ENCODE data around the gene SPPL3. TPM values are rescaled to one million over a fixed set of nuclear protein-coding genes. Genes with fewer than 3 reads are reported as not detected.
"Not testable (repeated sequence)": the region's sequence is repeated elsewhere in the genome, so short reads cannot be mapped to it uniquely, and the experiment has no call there.

The SPPL3 gene
- total RNA-seq, 1 experiment from 2014 or later = 7.5 TPM

DNA sequence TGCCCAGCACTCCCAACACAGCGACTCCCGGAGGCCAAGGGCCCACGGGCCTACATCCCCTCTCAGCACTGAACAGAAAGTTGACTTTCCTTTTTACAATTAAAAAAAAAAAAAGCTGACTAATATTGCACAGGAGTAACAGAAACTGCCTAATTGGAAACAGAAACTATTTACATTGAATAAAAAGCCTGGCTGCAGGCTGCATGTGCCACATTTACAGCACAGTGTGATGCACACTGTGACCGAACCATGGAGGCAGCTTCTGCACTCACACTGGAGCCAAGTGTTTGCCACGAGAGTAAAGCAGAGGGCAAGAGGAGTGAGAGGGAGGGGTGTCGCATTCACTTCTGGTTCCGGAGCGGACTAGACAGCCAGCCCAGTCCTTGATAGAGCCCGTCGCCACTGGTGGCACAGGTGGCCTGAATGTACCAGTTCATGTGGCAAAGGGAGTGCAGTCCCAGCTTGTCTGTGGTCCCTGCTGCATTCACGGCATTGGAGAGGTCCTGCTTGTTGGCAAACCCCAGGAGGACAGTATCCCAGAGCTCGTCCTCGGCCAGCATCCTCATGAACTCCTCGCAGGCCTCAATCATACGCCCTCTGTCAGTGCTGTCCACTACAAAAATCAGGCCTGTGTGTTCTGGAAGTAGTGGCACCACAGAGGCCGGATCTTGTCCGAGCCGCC, 59.2 kb downstream of the SPPL3 start:
- DNase-seq (ENCODE audit: low read depth) = no peak

DNA sequence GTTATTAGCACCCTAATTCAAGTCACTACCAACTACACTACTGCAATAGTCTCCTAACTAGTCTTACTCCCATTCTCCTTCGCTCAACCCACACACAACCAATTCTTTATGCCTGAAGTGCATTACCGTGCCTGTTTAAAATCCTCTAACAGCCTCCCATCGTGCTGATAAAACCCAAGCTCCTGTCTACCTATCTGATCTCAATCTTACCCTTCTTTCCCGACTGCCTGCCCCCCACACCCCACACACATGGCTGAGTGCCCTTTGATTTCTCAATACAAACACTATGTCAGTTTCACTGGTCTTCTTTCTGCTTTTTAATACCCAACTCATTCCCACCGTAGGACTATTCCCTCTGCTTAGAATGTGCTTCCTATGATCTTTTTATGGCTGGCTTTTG, 59.9 kb downstream of the SPPL3 start:
- DNase-seq (ENCODE audit: low read depth) = no peak

DNA sequence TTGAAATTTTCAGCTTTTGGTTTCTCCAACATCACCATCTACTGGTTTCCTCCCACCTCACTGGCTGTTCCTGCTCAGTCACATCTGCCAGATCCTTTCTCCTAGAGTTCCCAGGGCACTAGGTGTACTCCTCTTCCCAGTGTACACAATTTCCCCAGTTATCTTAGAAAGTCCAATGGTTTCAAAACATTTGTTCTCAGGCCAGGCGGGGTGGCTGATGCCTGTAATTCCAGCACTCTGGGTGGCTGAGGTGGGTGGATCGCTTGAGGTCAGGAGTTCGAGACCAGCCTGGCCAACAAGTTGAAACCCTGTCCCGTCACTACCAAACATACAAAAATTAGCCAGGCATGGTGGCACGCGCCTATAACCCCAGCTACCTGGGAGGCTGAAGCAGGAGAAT, 60.7 kb downstream of the SPPL3 start:
- DNase-seq (ENCODE audit: low read depth) = no peak

DNA sequence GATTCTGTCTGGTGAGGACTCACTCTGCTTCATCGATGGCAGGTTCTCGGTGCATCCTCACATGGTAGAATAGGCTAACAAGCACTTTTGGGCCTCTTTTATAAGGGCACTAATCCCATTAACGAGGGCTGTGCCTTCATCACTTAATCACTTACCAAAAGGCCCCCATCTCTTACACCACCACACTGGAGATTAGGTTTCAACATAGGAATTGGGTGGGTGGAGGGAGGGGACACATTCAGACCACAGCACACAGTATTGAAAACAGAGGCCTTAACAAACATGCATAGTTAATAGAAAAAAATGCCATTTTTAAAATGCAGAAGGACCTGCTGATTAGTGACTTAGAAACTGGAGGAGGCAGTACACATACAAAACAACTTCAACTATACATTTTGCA, 61.6 kb downstream of the SPPL3 start:
- DNase-seq (ENCODE audit: low read depth) = no peak

DNA sequence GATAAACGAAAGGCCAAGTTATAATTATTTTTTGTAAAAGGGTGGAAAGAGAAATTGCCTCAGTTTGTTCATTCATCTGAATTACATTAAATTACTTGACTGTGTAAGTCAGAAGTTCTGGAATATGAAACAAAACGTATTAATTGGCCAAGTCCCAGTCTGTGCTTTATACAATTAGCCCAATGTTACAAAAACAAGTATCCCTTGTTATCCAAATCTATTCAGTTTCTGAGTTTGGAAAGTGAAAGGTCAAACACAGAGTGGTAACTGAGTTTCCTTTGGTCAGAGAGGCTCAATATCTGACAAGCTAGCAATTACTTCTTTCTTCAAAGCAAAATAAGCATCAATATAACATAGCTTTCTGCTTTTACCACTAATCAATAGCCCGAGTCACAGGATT, 62.6 kb downstream of the SPPL3 start:
- no peak for DNase-seq (ENCODE audit: low read depth)

DNA sequence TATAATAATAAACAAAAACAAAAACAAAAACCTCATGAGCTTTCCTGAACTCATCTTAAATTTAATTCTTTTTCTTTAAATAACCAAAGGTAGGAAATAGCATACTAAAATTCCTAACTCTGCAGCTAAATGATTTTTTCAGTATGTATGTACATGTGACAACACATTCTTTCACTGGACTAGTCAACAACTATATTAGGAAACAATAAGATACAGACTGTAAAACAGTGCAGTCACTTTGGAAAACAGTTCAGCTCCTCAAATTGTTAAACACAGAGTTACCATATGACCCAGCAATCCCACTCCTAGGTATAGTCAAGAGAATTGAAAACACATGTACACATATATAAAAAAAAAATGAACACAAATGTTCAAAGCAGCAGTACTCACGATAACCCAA, 64.7 kb downstream of the SPPL3 start:
- no peak for DNase-seq (ENCODE audit: low read depth)

DNA sequence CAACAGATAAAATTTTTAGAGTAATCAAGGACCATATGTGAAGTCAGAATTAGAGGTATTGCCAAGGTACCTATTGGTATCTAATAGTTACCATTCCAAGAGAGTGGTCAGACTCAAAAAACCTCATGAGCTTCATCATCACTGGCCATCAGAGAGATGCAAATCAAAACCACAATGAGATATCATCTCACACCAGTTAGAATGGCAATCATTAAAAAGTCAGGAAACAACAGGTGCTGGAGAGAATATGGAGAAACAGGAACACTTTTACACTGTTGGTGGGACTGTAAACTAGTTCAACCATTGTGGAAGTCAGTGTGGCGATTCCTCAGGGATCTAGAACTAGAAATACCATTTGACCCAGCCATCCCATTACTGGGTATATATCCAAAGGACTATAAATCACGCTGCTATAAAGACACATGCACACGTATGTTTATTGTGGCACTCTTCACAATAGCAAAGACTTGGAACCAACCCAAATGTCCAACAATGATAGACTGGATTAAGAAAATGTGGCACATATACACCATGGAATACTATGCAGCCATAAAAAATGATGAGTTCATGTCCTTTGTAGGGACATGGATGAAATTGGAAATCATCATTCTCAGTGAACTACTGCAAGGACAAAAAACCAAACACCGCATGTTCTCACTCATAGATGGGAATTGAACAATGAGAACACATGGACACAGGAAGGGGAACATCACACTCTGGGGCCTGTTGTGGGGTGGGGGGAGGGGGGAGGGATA, 65.4 kb downstream of the SPPL3 start:
- not testable (repeated sequence) for DNase-seq (ENCODE audit: low read depth)

DNA sequence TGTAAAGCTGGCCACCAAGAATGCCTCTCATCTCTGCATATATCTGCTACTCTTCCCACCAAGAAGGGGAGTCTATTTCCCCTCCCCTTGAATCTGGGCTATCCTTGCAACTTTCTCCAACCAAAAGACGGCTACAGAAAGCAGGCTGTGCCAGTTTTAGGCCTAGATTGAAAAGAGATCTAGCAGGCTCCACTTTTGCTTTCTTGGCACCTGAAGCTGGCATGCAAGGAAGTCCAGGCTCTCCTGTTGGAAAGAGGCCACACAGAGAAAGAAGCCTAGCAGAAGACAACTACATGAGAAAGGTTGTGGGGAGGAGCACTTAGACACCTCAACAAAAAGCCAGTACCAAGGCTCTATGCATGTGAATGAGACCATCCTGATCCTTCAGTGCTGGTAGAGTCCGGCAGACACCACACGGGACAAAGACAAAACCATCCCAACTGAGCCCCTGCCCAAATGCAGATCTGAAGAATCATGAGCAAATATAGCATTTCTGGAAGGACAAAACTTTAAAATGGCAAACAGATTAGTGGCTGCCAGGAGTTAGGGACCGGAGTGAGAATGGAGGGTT, 68.0 kb downstream of the SPPL3 start:
- no peak for DNase-seq (ENCODE audit: low read depth)

DNA sequence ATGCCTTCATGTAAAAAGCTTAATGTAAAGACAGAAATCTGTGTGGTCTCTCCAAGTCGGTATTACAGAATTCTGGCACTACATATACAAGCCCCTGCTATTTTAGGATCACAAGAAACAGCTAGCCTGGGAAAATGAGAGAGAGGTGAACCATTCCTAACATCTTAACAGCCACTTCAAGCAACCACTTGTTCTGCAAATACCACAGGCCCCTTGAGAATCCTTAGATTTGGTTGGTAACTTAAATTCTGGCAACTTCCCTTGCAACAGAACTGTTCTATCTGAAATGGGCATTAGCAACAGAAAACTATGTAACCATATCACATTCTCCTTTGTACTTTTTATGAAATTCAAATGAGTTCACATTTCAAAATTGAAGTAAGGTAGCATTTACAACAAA, 68.5 kb downstream of the SPPL3 start:
- peak; percentile 53 for DNase-seq (ENCODE audit: low read depth)

DNA sequence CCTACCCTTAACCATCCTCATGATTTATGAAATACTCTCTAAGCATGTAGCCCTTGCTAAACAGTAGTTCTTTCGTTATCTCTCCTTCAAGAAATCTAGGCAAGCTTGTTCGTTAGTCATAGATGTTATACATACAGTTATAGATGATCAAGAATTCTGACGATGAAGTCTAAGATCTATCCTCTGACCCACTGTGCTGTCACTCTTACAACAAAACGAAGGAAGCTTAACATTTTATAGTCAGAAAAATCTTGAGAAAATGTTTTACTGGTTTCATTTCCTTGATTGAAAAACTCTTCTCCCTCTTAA, 68.9 kb downstream of the SPPL3 start:
- DNase-seq (ENCODE audit: low read depth) = no peak

DNA sequence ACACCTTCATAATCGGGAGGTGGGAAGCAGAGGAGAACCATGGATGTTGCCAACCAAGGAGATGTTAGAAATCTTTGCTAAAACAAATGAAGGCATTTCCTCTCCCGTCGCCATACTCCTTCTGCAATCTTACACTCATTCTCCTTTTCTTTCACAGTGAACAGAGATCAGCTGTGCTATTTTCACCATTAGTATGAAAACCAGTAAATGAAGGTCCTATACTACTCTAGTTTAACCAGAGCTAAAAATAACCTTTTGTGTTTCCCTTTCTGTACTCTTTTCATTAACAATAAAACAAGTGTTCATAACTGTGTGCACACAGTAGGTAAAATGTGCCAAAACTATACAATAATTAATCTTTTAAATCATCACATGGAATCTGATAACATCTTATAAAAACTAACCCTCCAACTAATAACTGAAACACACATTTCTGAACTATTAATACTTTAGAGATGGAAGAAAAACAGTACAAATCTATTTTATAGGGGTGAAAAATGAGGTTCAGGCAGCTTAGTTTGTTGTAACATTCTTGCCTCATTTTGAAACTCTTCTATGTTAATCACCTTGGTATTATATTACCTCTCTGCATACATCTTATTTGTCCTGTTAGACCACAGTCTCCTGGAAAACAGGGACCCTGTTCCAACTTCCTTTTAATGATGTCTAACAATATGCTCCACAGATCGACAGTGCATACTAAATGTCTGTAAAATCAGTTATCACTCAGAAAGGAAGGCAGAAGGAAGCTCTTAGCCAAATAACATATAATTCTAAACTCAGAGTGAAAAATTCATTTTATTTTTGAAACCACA, 69.5 kb downstream of the SPPL3 start:
- no peak for DNase-seq (ENCODE audit: low read depth)

DNA sequence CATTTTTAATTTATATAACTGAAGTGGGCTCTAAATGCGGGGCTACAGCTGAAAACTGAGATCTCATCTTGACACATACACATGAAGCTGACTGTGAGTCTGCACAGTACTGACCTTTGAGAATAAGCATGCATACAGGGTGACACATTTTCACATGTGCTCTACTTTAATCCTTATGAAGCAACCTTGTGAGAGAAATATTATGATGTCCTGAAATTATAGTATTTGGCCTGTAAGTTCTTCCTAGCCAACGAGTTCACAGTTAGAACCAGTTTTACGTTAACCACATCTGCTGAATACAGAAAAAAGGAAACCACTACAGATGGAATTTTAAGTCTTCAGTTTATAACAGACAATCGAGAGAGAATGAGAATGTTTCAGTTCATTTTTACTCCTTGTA, 70.3 kb downstream of the SPPL3 start:
- peak; percentile 44 for DNase-seq (ENCODE audit: low read depth)

DNA sequence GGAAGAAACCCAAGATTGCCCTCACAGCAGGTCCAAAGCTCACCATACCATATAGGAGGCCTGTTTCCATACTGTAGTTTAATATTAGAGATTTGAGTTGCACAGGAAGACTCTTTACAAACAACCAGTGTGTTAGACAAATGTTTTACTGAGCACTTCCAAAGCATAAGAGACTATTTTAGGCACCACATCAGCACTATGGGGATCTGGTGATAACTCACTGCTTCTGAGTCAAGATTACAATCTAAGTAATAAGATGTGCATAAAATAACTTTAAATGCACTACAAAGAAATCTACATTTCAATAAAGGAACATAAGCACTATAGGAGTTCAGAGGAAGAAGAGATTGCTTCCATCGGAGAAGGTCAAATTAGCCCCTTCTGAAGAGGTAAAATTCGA, 71.4 kb downstream of the SPPL3 start:
- DNase-seq (ENCODE audit: low read depth) = no peak

DNA sequence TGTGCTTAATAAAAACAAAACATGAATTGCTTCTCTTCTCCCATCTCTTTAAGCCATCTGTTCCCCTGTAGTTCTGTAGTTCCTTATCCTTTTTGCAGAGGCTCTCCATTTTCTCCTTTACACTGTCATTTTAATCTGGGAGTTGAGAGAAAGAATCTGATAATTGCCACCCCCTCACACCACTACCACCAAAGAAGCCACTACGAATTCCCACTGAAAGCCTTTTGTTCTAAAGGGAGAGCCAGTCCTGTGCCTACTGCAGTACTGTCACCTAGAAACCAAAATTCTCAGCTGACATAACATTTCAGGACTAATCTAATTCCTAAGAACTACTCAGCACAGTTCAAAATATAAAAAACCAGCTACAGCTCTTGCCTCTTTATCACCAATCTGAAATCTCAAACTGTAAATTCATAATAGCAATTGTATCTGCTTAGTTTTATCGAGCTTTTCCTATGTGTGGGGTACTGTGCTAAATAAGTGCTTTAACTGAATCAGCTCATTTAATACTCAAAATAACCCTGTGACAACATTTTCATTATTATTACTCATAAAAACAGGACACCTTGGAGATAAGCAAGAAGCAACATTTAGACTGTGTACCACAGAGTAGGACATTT, 72.4 kb downstream of the SPPL3 start:
- DNase-seq (ENCODE audit: low read depth) = no peak

DNA sequence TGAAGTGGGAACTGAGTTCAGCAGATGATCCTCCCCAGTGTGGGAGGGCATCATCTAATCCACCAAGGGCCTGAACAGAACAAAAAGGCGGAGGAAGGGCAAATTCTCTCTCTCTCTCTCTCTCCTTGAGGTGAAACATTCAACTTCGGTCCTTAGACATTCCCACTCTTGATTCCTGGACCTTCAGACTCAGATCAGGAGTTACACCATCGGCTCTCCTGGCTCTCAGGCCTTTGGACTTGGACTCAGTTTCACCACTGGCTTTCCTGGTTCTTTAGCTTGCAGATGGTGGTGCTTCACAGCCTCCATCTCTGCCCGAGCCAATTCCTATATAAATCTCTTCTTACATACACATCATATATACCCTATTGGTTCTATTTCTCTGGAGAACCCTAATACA, 73.2 kb downstream of the SPPL3 start:
- DNase-seq (ENCODE audit: low read depth) = no peak

DNA sequence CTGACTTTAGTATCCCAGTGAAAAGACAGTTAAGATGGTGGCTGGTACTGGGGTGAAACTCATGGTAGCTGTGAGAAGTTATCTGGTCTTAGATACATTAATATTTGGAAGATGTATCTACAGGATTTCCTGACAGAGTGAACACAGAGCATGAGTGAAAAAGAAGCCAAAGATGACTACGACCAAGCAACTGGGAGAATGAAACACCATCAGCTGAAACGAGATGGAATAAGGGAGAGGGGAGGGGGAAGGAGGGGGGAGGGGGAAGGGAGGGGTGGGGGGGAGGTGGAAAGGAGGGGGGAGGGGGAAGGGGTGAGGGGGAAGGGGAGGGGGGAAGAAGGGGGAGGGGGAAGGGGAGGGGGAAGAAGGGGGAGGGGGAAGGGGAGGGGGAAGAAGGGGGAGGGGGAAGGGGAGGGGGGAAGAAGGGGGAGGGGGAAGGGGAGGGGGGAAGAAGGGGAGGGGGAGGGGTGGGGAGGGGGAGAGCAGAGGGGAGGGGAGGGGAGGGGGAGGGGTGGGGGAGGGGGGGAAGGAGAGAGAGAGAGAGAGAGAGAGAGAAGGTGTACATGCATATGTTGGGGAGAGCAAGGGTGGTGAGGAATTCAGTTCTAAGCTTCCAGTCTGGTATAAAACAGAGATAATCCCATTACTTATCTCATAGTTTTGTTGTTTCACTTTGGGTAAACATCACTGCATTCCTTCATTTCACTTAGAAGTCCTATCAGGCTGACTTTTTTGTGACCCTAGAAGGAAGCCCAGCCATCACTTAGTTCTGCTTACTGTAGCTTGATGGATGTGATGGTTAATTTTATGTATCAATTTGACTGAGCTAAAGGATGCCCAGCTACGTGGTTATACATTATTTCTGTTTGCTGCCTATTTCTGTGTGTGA, 73.9 kb downstream of the SPPL3 start:
- DNase-seq (ENCODE audit: low read depth) = no peak

DNA sequence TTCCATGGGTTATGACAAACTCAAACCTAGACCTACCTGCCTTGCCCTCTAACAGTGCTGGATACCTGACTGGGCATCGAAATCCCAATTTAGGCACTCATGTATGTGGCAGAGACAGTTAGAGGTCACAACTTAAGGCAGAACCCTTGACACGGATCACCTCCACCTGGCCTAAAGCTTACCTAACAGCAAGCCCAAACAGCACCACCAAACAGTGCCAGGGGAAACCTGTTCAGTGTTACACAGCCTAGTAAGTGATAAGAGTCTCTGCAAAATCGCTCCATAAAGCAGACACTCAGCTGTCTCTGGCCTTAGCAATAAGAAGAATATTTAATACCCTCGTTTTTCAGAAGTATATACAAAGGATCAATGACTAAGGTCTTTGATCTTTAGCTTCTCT, 77.8 kb downstream of the SPPL3 start:
- no peak for DNase-seq (ENCODE audit: low read depth)

DNA sequence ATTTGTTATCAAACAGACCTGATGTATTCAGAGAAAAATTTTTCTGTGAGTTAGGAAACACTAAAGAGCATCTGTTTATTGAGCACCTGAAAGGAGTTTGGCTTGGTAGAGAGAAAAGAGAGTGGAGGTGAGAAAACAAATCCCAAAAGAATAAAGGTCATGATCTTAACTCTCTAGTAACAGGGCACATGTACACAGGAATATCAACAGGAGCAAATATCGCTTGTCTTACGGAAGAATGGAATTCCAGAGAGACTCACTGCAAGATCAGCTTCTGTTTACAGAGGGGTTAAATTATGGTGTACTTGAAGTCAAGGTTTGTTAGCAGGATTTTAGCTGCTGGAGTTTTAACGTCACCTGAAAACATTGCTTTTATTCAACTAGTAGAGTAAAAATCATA, 78.8 kb downstream of the SPPL3 start:
- no peak for DNase-seq (ENCODE audit: low read depth)

DNA sequence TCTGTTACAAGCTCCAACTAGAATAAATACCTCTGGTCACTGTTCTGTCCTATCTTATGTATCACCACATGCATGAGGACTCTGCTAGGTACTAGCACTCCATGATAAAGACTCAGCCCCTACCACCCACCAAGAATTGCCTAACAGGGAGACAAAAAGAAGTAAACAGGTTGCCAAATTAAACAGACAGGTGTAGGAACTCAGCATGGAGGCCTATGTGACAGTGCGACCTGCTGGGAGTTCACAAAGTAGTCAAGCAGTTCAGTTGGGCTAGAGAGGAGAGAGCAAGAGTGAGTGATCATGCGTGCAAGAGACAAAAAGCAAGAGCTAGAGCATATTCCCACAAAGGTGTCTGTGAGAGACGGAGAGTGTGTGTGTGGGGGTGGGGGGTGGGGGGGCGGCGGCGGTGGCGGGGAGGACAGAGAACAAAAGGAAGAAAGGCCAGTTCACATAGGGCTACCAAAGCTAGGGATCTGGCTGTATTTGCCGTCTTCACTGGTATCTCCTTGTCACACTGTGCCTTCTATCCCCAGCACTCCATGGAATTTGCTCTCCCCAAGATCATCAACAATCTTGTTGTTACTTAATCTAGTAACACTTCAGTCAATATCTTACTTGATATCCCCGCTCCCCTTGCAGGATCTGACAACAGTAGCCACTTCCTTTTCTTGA, 81.2 kb downstream of the SPPL3 start:
- DNase-seq (ENCODE audit: low read depth) = no peak

DNA sequence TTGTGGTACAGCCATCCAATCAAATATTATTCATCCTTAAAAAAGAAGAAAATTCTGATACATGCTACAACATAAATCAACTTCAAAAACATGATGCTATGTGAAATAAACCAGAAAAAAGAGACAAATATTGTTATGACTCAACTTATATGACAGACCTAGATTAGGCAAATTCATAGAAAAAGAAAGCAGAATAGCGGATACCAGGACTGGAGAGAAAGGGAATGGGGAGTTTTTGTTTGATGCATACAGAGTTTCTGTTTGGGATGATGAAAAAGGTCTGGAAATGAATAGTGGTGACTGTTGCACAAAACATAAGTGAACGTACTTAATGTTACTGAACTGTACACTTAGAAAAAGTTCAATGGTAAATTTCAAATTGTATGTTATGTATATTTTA, 82.3 kb downstream of the SPPL3 start:
- DNase-seq (ENCODE audit: low read depth) = no peak

Measured in LHCN-M2 (cell line).